SK-N-SH (cell line): Measurements from ENCODE around the gene NF2. TPM values are rescaled to one million over a fixed set of nuclear protein-coding genes. Genes with fewer than 3 reads are reported as not detected.

Experiments used
- CTCF ChIA-PET: fragments of 300-600, 350-600 bp; formaldehyde crosslinking; extraction: SDS; loops from one replicate; lab custom pipeline; 2021; lab: Yijun Ruan, JAX
- POLR2A ChIA-PET: fragments of 350-600 bp; sonication (Branson Sonifier 250); formaldehyde crosslinking; extraction: SDS; loops from one replicate; lab custom pipeline; 2020; ENCODE audit warnings: antibody characterized with exemption, inconsistent platforms; lab: Yijun Ruan, JAX
- DNase-seq: peaks from one replicate; pipeline ENCODE4 v3.0.0; 2012
- H2AFZ ChIP-seq: fragments of 200-600 bp; sonication (generic); 2 replicates; pipeline ENCODE4 v1.8.1; 2016; ENCODE audit warnings: antibody characterized with exemption, mild to moderate bottlenecking, low read depth
- H3F3A ChIP-seq: fragments of 200-600 bp; sonication (generic); replicated peaks from 2 replicates; pipeline ENCODE3; 2016; ENCODE audit warnings: antibody characterized with exemption, mild to moderate bottlenecking; ENCODE audit not compliant: insufficient read depth
- H3K27ac ChIP-seq, 2 experiments: fragments of 200-500 bp in 1 of 2; fragments of 200-600 bp in 1 of 2; sonication (Bioruptor generic) in 1 of 2; sonication (generic), shearing (Covaris generic) in 1 of 2; 2 replicates each; pipeline versions ENCODE4 v1.5.1 to v1.6.1; 2014 to 2016; ENCODE audit warnings: low read depth in 2 of 2, inconsistent platforms in 1 of 2, low read length in 1 of 2, mild to moderate bottlenecking in 1 of 2, mixed read lengths in 1 of 2
- H3K27me3 ChIP-seq: fragments of 200-600 bp; sonication (generic), shearing (Covaris generic); 2 replicates; pipeline ENCODE4 v1.6.1; 2016; ENCODE audit warnings: mixed run types; ENCODE audit not compliant: insufficient read depth
- H3K36me3 ChIP-seq, 2 experiments: fragments of 200-500 bp in 1 of 2; fragments of 200-600 bp in 1 of 2; sonication (Bioruptor generic) in 1 of 2; sonication (generic) in 1 of 2; replicated peaks in 1 of 2; 2 replicates each; pipeline versions ENCODE3 to v1.5.1; 2014 to 2016; ENCODE audit warnings: low read length in 1 of 2, mild to moderate bottlenecking in 1 of 2; ENCODE audit not compliant: insufficient read depth in 2 of 2, control insufficient read depth in 1 of 2
- H3K4me1 ChIP-seq, 2 experiments: fragments of 200-500 bp in 1 of 2; fragments of 200-600 bp in 1 of 2; sonication (Bioruptor generic) in 1 of 2; sonication (generic), shearing (Covaris generic) in 1 of 2; 2 replicates each; pipeline versions ENCODE4 v1.5.1 to v1.6.1; 2014 to 2016; ENCODE audit warnings: low read depth in 1 of 2, low read length in 1 of 2, mixed run types in 1 of 2; ENCODE audit not compliant: insufficient read depth in 2 of 2, control insufficient read depth in 1 of 2
- H3K4me2 ChIP-seq: fragments of 200-600 bp; sonication (generic), shearing (Covaris generic); 2 replicates; pipeline ENCODE4 v1.6.1; 2017; ENCODE audit warnings: mixed run types
- H3K4me3 ChIP-seq, 2 experiments: fragments of 200-500 bp in 1 of 2; fragments of 200-600 bp in 1 of 2; sonication (Bioruptor generic) in 1 of 2; sonication (generic), shearing (Covaris generic) in 1 of 2; 2 replicates each; pipeline versions ENCODE4 v1.5.1 to v1.8.1; 2014 to 2016; ENCODE audit warnings: low read depth in 2 of 2, inconsistent platforms in 1 of 2, low read length in 1 of 2, mild to moderate bottlenecking in 1 of 2, mixed read lengths in 1 of 2, moderate library complexity in 1 of 2
- H3K79me2 ChIP-seq: fragments of 200-600 bp; sonication (generic); 2 replicates; pipeline ENCODE4 v1.8.1; 2017; ENCODE audit warnings: mild to moderate bottlenecking; ENCODE audit not compliant: insufficient read depth
- H3K9ac ChIP-seq: fragments of 200-600 bp; sonication (generic); 2 replicates; pipeline ENCODE4 v1.6.1; 2017; ENCODE audit warnings: mixed run types
- H3K9me2 ChIP-seq: fragments of 200-600 bp; sonication (generic); 2 replicates; pipeline ENCODE4 v1.6.1; 2017; ENCODE audit warnings: mixed run types
- H3K9me3 ChIP-seq: fragments of 200-600 bp; sonication (generic); 2 replicates; pipeline ENCODE4 v1.6.1; 2017; ENCODE audit warnings: mixed run types, mild to moderate bottlenecking, moderate library complexity
- H4K20me1 ChIP-seq: fragments of 200-600 bp; sonication (generic); 2 replicates; pipeline ENCODE4 v1.6.1; 2017; ENCODE audit warnings: mild to moderate bottlenecking, mixed run types; ENCODE audit not compliant: insufficient read depth
- CHD2 ChIP-seq: fragments of 150-350 bp; IDR thresholded peaks from 2 replicates; pipeline ENCODE4 v1.6.1; 2018; ENCODE audit warnings: low read length; ENCODE audit not compliant: partially characterized antibody
- CTCF ChIP-seq: fragments of 200-600 bp; sonication (generic); IDR thresholded peaks from 2 replicates; pipeline ENCODE4 v1.6.1; 2017; ENCODE audit warnings: antibody characterized with exemption, mild to moderate bottlenecking, moderate library complexity
- FOXJ3 ChIP-seq: sonication (generic); formaldehyde crosslinking; IDR thresholded peaks from 2 replicates; pipeline ENCODE4 v1.5.1; 2020; ENCODE audit warnings: mild to moderate bottlenecking, missing genetic modification reagents
- GABPA ChIP-seq: IDR thresholded peaks from 2 replicates; pipeline ENCODE4 v1.4.0; 2012; ENCODE audit warnings: low read depth, mild to moderate bottlenecking
- GATA2 ChIP-seq: sonication (generic); formaldehyde crosslinking; IDR thresholded peaks from 2 replicates; pipeline ENCODE4 v1.5.0; 2020; ENCODE audit warnings: mild to moderate bottlenecking, missing genetic modification reagents
- IRF3 ChIP-seq: fragments of 150-350 bp; IDR thresholded peaks from 2 replicates; pipeline ENCODE4 v1.6.1; 2016; ENCODE audit warnings: mild to moderate bottlenecking, low read depth, low read length
- MXI1 ChIP-seq: IDR thresholded peaks from 2 replicates; pipeline ENCODE4 v1.6.1; 2012; ENCODE audit warnings: mild to moderate bottlenecking, low read depth, low read length, improper control_type of control experiment
- PBX3 ChIP-seq: IDR thresholded peaks from 2 replicates; pipeline ENCODE4; 2012
- RCOR1 ChIP-seq: fragments of 150-350 bp; IDR thresholded peaks from 2 replicates; pipeline ENCODE4 v1.6.1; 2017; ENCODE audit warnings: antibody characterized with exemption, low read length
- RFX5 ChIP-seq: IDR thresholded peaks from 2 replicates; pipeline ENCODE4 v1.6.1; 2012; ENCODE audit warnings: mild to moderate bottlenecking, improper control_type of control experiment, low read length
- SIN3A ChIP-seq: IDR thresholded peaks from 2 replicates; pipeline ENCODE4 v1.6.1; 2012; ENCODE audit warnings: low read depth, mild to moderate bottlenecking, low read length, moderate library complexity, borderline replicate concordance
- SMC3 ChIP-seq: IDR thresholded peaks from 2 replicates; pipeline ENCODE4 v1.6.1; 2012; ENCODE audit warnings: low read depth, low read length, improper control_type of control experiment
- USF1 ChIP-seq: IDR thresholded peaks from 2 replicates; pipeline ENCODE4 v1.4.0; 2012; ENCODE audit warnings: low read depth, borderline replicate concordance
- USF2 ChIP-seq: fragments of 150-350 bp; IDR thresholded peaks from 2 replicates; pipeline ENCODE4 v1.6.1; 2017; ENCODE audit warnings: antibody characterized with exemption, low read length, low read depth, borderline replicate concordance
- YY1 ChIP-seq: IDR thresholded peaks from 2 replicates; pipeline ENCODE4 v1.4.0; 2012; ENCODE audit warnings: low read depth, mild to moderate bottlenecking
- WGBS: methylation state at CpG from one replicate; pipeline ENCODE4 v1.1.6; 2017; ENCODE audit warnings: low lambda C conversion rate; 5-methylcytosine and 5-hydroxymethylcytosine counted together
- polyA plus RNA-seq, 3 experiments: library from polyadenylated mRNA; depleted of rRNA; stranded (reverse); fragments of >200 nt; gene quantifications; 2 replicates each; pipeline ENCODE4 v1.2.3, GENCODE V29; 2012

NF2 gene
- polyA plus RNA-seq, 1 of the 3 experiments (the other 2 are of a cell fraction): 44.1 TPM

GRCh38 chr22:29735416-29735815 lies 132.0 kb downstream of the NF2 start:
- Histone ChIP-seq H2AFZ (no peak overlapping the region), H4K20me1 (no peaks in the 10 kb centered on the region)

More at GRCh38 chr22:29735416-29735815, 132.0 kb downstream of the NF2 start:
- Histone ChIP-seq H3K4me1 (peaks cover 0 to 30% of the 10 kb centered on the region in 2 experiments; a peak in 1 of 4 replicates), H3K79me2 (no peaks in the 10 kb centered on the region), H3K36me3 (peaks cover 0 to under 1% of the 10 kb centered on the region in 2 experiments), H3K9ac (no peak overlapping the region), H3F3A (no peaks in the 10 kb centered on the region), H3K27ac (no peak overlapping the region; a peak in 1 of 4 replicates), H3K4me3 (no peak overlapping the region), H3K4me2 (no peak overlapping the region), H3K9me2 (no peaks in the 10 kb centered on the region), H3K9me3 (no peaks in the 10 kb centered on the region), H3K27me3 (no peaks in the 10 kb centered on the region)
- POLR2A ChIA-PET: no interaction called here
- 100% methylated on average over 1 of the region's 1 CpG for WGBS
- TF ChIP-seq SIN3A: no peak
- no peak for TF ChIP-seq FOXJ3 (CRISPR knock-in tag)
- TF ChIP-seq PBX3: no peak
- no peak for TF ChIP-seq RFX5
- no peak for TF ChIP-seq IRF3
- no peak for TF ChIP-seq CHD2
- no peak for TF ChIP-seq GATA2 (CRISPR knock-in tag)
- TF ChIP-seq GABPA: no peak
- no peak for TF ChIP-seq CTCF
- no peak for TF ChIP-seq MXI1
- no peak for TF ChIP-seq YY1
- TF ChIP-seq SMC3: no peak
- TF ChIP-seq USF2: no peak
- no peak for TF ChIP-seq RCOR1
- no peak for TF ChIP-seq USF1
- no peak for DNase-seq
- CTCF ChIA-PET: interaction anchor here (3.9 kb wide), 1 partner anchor 46 kb away, joined by 20 read pairs; no protein-coding TSS in a partner anchor
